HCT116 (cell line): ENCODE data around the gene RAB8A. TPM values are rescaled to one million over a fixed set of nuclear protein-coding genes. Genes with fewer than 3 reads are reported as not detected.

Source experiments
- ATAC-seq: fragments of 200-7000 bp; cut with Tn5 transposase; 2 replicates; pipeline ENCODE4 v1.9.1; 2020; ENCODE audit warnings: mild to moderate bottlenecking, moderate library complexity
- BruUV-seq: library from RNA; stranded (reverse); fragments of 400-500 nt; replicated peaks from 2 replicates; lab custom pipeline; 2021; lab: Mats Ljungman, UMichigan
- CTCF ChIA-PET: fragments of 300-600 bp; sonication (Branson Sonifier 250); formaldehyde crosslinking; loops from one replicate; lab custom pipeline; 2021; ENCODE audit warnings: antibody characterized with exemption; lab: Charles Lee
- POLR2A ChIA-PET: fragments of 300-600, 350-600 bp; sonication (Branson Sonifier 250); formaldehyde crosslinking; loops from one replicate; lab custom pipeline; 2021; ENCODE audit warnings: antibody characterized with exemption; lab: Charles Lee
- RAD21 ChIA-PET, 2 experiments: fragments of 300-600 bp; sonication (Branson Sonifier 250); formaldehyde crosslinking; loops; one replicate each; lab custom pipeline; 2023; ENCODE audit warnings: low total read pairs in 2 of 2; ENCODE audit not compliant: uncharacterized antibody in 2 of 2, unreplicated experiment in 2 of 2, low non-redundant PET in 1 of 2; lab: Charles Lee
- DNase-seq: peaks from one replicate; pipeline ENCODE4 v3.0.0-alpha.2; 2010; ENCODE audit warnings: low read depth, low spot score
- H2AFZ ChIP-seq: fragments of 200-600 bp; shearing (Covaris generic), sonication (generic); 2 replicates; pipeline ENCODE4 v1.6.1; 2017; ENCODE audit warnings: low read depth, mixed run types, mixed read lengths, antibody characterized with exemption, low read length; ENCODE audit not compliant: poor library complexity, severe bottlenecking
- H3K27ac ChIP-seq: 2 replicates; pipeline ENCODE4 v1.5.1; 2012; ENCODE audit warnings: low read depth, low read length
- H3K27me3 ChIP-seq: fragments of 200-600 bp; sonication (generic); 2 replicates; pipeline ENCODE4 v1.6.1; 2016; ENCODE audit warnings: mixed run types, low read length, mixed read lengths; ENCODE audit not compliant: insufficient read depth
- H3K36me3 ChIP-seq, 2 experiments: fragments of 200-500 bp in 1 of 2; fragments of 200-600 bp in 1 of 2; sonication (Bioruptor generic) in 1 of 2; sonication (generic) in 1 of 2; 2 replicates each; pipeline versions ENCODE4 v1.5.1 to v1.6.1; 2014 to 2016; ENCODE audit warnings: low read length in 2 of 2, inconsistent platforms in 1 of 2, mixed read lengths in 1 of 2, mixed run types in 1 of 2; ENCODE audit not compliant: insufficient read depth in 2 of 2, control insufficient read depth in 1 of 2
- H3K4me1 ChIP-seq, 2 experiments: fragments of 200-600 bp in 1 of 2; sonication (generic) in 1 of 2; 2 replicates each; pipeline versions ENCODE4 v1.5.1 to v1.6.1; 2012 to 2017; ENCODE audit warnings: low read length in 2 of 2, inconsistent platforms in 1 of 2, mild to moderate bottlenecking in 1 of 2, mixed read lengths in 1 of 2, mixed run types in 1 of 2, moderate library complexity in 1 of 2; ENCODE audit not compliant: insufficient read depth in 2 of 2, control insufficient read depth in 1 of 2
- H3K4me2 ChIP-seq: fragments of 200-600 bp; sonication (generic); 2 replicates; pipeline ENCODE4 v1.6.1; 2017; ENCODE audit warnings: mixed run types, low read length, mixed read lengths
- H3K4me3 ChIP-seq, 2 experiments: fragments of 200-600 bp in 1 of 2; sonication (generic) in 1 of 2; replicated peaks in 1 of 2; 2 replicates each; pipeline ENCODE4 v1.5.1; 2011 to 2016; ENCODE audit warnings: low read length in 2 of 2, control low read depth in 1 of 2, low read depth in 1 of 2, mild to moderate bottlenecking in 1 of 2, mixed read lengths in 1 of 2, mixed run types in 1 of 2
- H3K79me2 ChIP-seq: fragments of 200-600 bp; sonication (generic); 2 replicates; pipeline ENCODE4 v1.6.1; 2017; ENCODE audit warnings: mild to moderate bottlenecking, mixed run types, low read length, moderate library complexity, mixed read lengths; ENCODE audit not compliant: insufficient read depth
- H3K9ac ChIP-seq: fragments of 200-600 bp; sonication (generic); 2 replicates; pipeline ENCODE4 v1.6.1; 2016; ENCODE audit warnings: low read length, mixed read lengths
- H3K9me2 ChIP-seq: fragments of 200-600 bp; sonication (generic), shearing (Covaris generic); 2 replicates; pipeline ENCODE4 v1.6.1; 2017; ENCODE audit warnings: mixed run types, mild to moderate bottlenecking, moderate library complexity; ENCODE audit not compliant: insufficient read depth
- H3K9me3 ChIP-seq, 2 experiments: fragments of 200-500 bp in 1 of 2; fragments of 200-600 bp in 1 of 2; sonication (Bioruptor generic) in 1 of 2; sonication (generic) in 1 of 2; 2 replicates each; pipeline ENCODE4 v1.6.1; 2014 to 2017; ENCODE audit warnings: low read length in 2 of 2, mixed read lengths in 2 of 2, inconsistent platforms in 1 of 2, low read depth in 1 of 2, mild to moderate bottlenecking in 1 of 2, mixed run types in 1 of 2, moderate library complexity in 1 of 2; ENCODE audit not compliant: control insufficient read depth in 1 of 2, insufficient read depth in 1 of 2
- H4K20me1 ChIP-seq: fragments of 200-600 bp; sonication (generic), shearing (Covaris generic); 2 replicates; pipeline ENCODE4 v1.6.1; 2017; ENCODE audit warnings: mixed run types, mild to moderate bottlenecking, moderate library complexity; ENCODE audit not compliant: insufficient read depth
- CBX3 ChIP-seq: IDR thresholded peaks from 2 replicates; pipeline ENCODE4 v1.6.1; 2012; ENCODE audit warnings: low read depth
- CEBPB ChIP-seq: IDR thresholded peaks from 2 replicates; pipeline ENCODE4 v1.6.1; 2012; ENCODE audit warnings: low read depth
- EGR1 ChIP-seq: IDR thresholded peaks from 2 replicates; pipeline ENCODE4 v1.6.1; 2012; ENCODE audit warnings: low read depth
- EZH2 ChIP-seq: fragments of 200-600 bp; sonication (generic); IDR thresholded peaks from 2 replicates; pipeline ENCODE4 v1.6.1; 2017; ENCODE audit warnings: antibody characterized with exemption, mixed run types
- JUND ChIP-seq: IDR thresholded peaks from 2 replicates; pipeline ENCODE4 v1.6.1; 2012
- MAX ChIP-seq: IDR thresholded peaks from 2 replicates; pipeline ENCODE4 v1.6.1; 2012
- POLR2A ChIP-seq: IDR thresholded peaks from 2 replicates; pipeline ENCODE4 v1.7.0; 2011; ENCODE audit warnings: borderline replicate concordance; ENCODE audit not compliant: insufficient read depth, insufficient read length; ENCODE audit errors: extremely low read depth
- RAD21 ChIP-seq: IDR thresholded peaks from 2 replicates; pipeline ENCODE4 v1.6.1; 2012; ENCODE audit warnings: low read depth, mild to moderate bottlenecking
- SIN3A ChIP-seq: IDR thresholded peaks from 2 replicates; pipeline ENCODE4 v1.6.1; 2012; ENCODE audit warnings: low read depth
- SRF ChIP-seq: IDR thresholded peaks from 2 replicates; pipeline ENCODE4 v1.6.1; 2012; ENCODE audit warnings: low read depth
- ZFX ChIP-seq: fragments of 450-650 bp; IDR thresholded peaks from 2 replicates; pipeline ENCODE4 v1.6.1; 2017
- ZNF274 ChIP-seq: fragments of 200-500 bp; sonication (Bioruptor generic); IDR thresholded peaks from 2 replicates; pipeline ENCODE4 v1.6.1; 2014; ENCODE audit warnings: mild to moderate bottlenecking, low read depth, low read length, inconsistent platforms
- intact Hi-C: fragments of 100-400 bp; cut with micrococcal nuclease; formaldehyde crosslinking; loops from 2 replicates; pipeline ENCODE4 v1.10.0; 2022
- total RNA-seq: library from RNA; stranded (reverse); gene quantifications from one replicate; pipeline ENCODE4 v1.2.1, GENCODE V29; 2021; ENCODE audit not compliant: unreplicated experiment
- TF ChIP-seq, protein P1 (sequence below), 3 experiments: fragments of 200-600 bp in 1 of 3; sonication (generic) in 1 of 3; IDR thresholded peaks in 2 of 3; conservative IDR thresholded peaks in 1 of 3; 2 replicates each; pipeline ENCODE4 v1.5.1; 2012 to 2017; ENCODE audit warnings: low read depth in 2 of 3, low read length in 2 of 3, antibody characterized with exemption in 1 of 3, borderline replicate concordance in 1 of 3, control low read depth in 1 of 3, mild to moderate bottlenecking in 1 of 3, mixed read lengths in 1 of 3, mixed run types in 1 of 3, moderate library complexity in 1 of 3; ENCODE audit not compliant: insufficient read depth in 1 of 3
- TF ChIP-seq, protein P2 (sequence below): IDR thresholded peaks from 2 replicates; pipeline ENCODE4 v1.6.1; 2012
- TF ChIP-seq, protein P3 (sequence below): IDR thresholded peaks from 2 replicates; pipeline ENCODE4 v1.6.1; 2011; ENCODE audit warnings: mild to moderate bottlenecking, low read length, moderate library complexity; ENCODE audit not compliant: insufficient replicate concordance; ENCODE audit errors: extremely low read depth

Gene RAB8A
- total RNA-seq, 1 experiment from 2014 or later: 116 TPM

- ChIA-PET CTCF (no interaction called here), RAD21 (no interaction called here), POLR2A (no interaction called here)
- H4K20me1 ChIP-seq: no peaks in the 10 kb centered on the region
- no peak overlapping the region for H3K4me2 ChIP-seq
- DNase-seq (no peak), ATAC-seq (no peak; the same call in 1 of the 2 replicates)
- no peak overlapping the region for H3K9ac ChIP-seq
- no peaks in the 10 kb centered on the region for H3K4me1 ChIP-seq
- no peak overlapping the region for H2AFZ ChIP-seq
- H3K9me3 ChIP-seq: no peaks in the 10 kb centered on the region
- H3K4me3 ChIP-seq: no peak overlapping the region
- no TSS peak for BruUV-seq
- H3K36me3 ChIP-seq: peaks cover 23 to 40% of the 10 kb centered on the region in 2 experiments
- H3K79me2 ChIP-seq: no peaks in the 10 kb centered on the region
- intact Hi-C loops: no loop called here
- no peaks in the 10 kb centered on the region for H3K27me3 ChIP-seq
- TF ChIP-seq, protein P1, sequence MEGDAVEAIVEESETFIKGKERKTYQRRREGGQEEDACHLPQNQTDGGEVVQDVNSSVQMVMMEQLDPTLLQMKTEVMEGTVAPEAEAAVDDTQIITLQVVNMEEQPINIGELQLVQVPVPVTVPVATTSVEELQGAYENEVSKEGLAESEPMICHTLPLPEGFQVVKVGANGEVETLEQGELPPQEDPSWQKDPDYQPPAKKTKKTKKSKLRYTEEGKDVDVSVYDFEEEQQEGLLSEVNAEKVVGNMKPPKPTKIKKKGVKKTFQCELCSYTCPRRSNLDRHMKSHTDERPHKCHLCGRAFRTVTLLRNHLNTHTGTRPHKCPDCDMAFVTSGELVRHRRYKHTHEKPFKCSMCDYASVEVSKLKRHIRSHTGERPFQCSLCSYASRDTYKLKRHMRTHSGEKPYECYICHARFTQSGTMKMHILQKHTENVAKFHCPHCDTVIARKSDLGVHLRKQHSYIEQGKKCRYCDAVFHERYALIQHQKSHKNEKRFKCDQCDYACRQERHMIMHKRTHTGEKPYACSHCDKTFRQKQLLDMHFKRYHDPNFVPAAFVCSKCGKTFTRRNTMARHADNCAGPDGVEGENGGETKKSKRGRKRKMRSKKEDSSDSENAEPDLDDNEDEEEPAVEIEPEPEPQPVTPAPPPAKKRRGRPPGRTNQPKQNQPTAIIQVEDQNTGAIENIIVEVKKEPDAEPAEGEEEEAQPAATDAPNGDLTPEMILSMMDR (IDR thresholded peaks at IDR 0.05 in 2 of 3, conservative IDR thresholded peaks at IDR 0.05 in 1 of 3; ENCODE audit: borderline replicate concordance in 1 of 3, insufficient read depth in 1 of 3, low read depth in 2 of 3, low read length in 2 of 3): no peak
- no peak overlapping the region for H3K27ac ChIP-seq
- H3K9me2 ChIP-seq: no peaks in the 10 kb centered on the region
Measured at GRCh38 chr19:16133818-16134217, 22.1 kb downstream of the RAB8A start.

DNA sequence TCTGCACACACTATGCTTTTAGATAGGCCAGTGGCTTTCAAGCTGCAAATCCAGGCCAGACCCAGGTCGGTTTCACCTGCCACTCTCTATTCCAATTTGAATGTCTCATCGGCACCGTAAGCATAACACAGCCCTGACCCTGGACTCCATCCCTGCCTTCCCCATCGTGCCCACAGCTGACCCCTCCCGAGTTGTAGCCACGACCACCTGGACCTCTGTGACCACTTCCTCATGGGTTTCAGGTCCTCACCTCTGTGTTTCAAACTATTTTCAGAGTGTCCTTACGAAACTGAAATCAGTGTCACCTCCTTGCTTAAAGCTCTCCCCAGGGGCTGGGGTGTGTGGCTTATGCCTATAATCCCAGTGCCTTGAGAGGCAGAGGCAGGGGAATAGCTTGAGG, 22.8 kb downstream of the RAB8A start:
- CTCF ChIA-PET: no interaction called here
- Histone ChIP-seq H4K20me1 (no peaks in the 10 kb centered on the region), H3K4me1 (no peaks in the 10 kb centered on the region), H3K4me2 (no peak overlapping the region), H3K36me3 (peaks cover 16 to 33% of the 10 kb centered on the region in 2 experiments; a peak in 3 of 4 replicates), H2AFZ (no peak overlapping the region), H3K4me3 (no peak overlapping the region), H3K9me3 (no peaks in the 10 kb centered on the region), H3K27me3 (no peaks in the 10 kb centered on the region), H3K27ac (no peak overlapping the region), H3K9me2 (no peaks in the 10 kb centered on the region), H3K9ac (no peak overlapping the region), H3K79me2 (no peaks in the 10 kb centered on the region)
- POLR2A ChIA-PET: no interaction called here
- RAD21 ChIA-PET: no interaction called here
- intact Hi-C loops: no loop called here
- no TSS peak for BruUV-seq
- ATAC-seq (no peak), DNase-seq (no peak)
- TF ChIP-seq SRF (no peak), CBX3 (no peak), ZNF274 (no peak), JUND (no peak), EZH2 (no peak), CEBPB (no peak), RAD21 (no peak), EGR1 (no peak), MAX (no peak), SIN3A (no peak), ZFX (no peak), POLR2A (no peak)
- TF ChIP-seq, protein P1 (IDR thresholded peaks at IDR 0.05 in 2 of 3, conservative IDR thresholded peaks at IDR 0.05 in 1 of 3; ENCODE audit: borderline replicate concordance in 1 of 3, insufficient read depth in 1 of 3, low read depth in 2 of 3, low read length in 2 of 3): no peak
- TF ChIP-seq, protein P2, sequence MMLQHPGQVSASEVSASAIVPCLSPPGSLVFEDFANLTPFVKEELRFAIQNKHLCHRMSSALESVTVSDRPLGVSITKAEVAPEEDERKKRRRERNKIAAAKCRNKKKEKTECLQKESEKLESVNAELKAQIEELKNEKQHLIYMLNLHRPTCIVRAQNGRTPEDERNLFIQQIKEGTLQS: no peak
- TF ChIP-seq, protein P3, sequence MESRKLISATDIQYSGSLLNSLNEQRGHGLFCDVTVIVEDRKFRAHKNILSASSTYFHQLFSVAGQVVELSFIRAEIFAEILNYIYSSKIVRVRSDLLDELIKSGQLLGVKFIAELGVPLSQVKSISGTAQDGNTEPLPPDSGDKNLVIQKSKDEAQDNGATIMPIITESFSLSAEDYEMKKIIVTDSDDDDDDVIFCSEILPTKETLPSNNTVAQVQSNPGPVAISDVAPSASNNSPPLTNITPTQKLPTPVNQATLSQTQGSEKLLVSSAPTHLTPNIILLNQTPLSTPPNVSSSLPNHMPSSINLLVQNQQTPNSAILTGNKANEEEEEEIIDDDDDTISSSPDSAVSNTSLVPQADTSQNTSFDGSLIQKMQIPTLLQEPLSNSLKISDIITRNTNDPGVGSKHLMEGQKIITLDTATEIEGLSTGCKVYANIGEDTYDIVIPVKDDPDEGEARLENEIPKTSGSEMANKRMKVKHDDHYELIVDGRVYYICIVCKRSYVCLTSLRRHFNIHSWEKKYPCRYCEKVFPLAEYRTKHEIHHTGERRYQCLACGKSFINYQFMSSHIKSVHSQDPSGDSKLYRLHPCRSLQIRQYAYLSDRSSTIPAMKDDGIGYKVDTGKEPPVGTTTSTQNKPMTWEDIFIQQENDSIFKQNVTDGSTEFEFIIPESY: no peak
